Caco-2 (cell line): ENCODE measurements around the gene DDX27. TPM values are rescaled to one million over a fixed set of nuclear protein-coding genes. Genes with fewer than 3 reads are reported as not detected.

Experiments used
- BruUV-seq: library from RNA; stranded (reverse); fragments of 400-500 nt; replicated peaks from 2 replicates; lab custom pipeline; 2021; lab: Mats Ljungman, UMichigan
- CTCF ChIA-PET: fragments of 300-600 bp; sonication (Branson Sonifier 250); formaldehyde crosslinking; loops from one replicate; lab custom pipeline; 2022; ENCODE audit warnings: antibody characterized with exemption; lab: Charles Lee
- POLR2A ChIA-PET: fragments of 300-600 bp; sonication (Branson Sonifier 250); formaldehyde crosslinking; loops from one replicate; lab custom pipeline; 2022; ENCODE audit warnings: antibody characterized with exemption; lab: Charles Lee
- DNase-seq, 2 experiments: peaks; one replicate each; pipeline versions ENCODE4 v3.0.0 to v3.0.0-alpha.2; 2020 to 2022
- H3K27me3 ChIP-seq: replicated peaks from 2 replicates; pipeline ENCODE4 v1.6.0; 2011; ENCODE audit warnings: low read length; ENCODE audit not compliant: control insufficient read depth, insufficient read depth
- H3K36me3 ChIP-seq: 2 replicates; pipeline ENCODE4 v1.5.1; 2011; ENCODE audit warnings: low read length; ENCODE audit not compliant: control insufficient read depth, insufficient read depth
- H3K4me1 ChIP-seq: fragments of 250-450 bp; sonication (Bioruptor Pico); 2 replicates; pipeline ENCODE4 v1.5.1; 2020; ENCODE audit warnings: mild to moderate bottlenecking
- H3K4me3 ChIP-seq: 2 replicates; pipeline ENCODE4 v1.5.1; 2011; ENCODE audit warnings: low read depth, mild to moderate bottlenecking, control low read depth, low read length
- H3K9me3 ChIP-seq: fragments of 250-450 bp; sonication (Bioruptor Pico); 2 replicates; pipeline ENCODE4 v1.5.1; 2020; ENCODE audit warnings: mild to moderate bottlenecking, moderate library complexity
- H3K27ac Mint-ChIP-seq: one replicate; pipeline ENCODE4 v1.8.0; 2022; ENCODE audit warnings: mixed read lengths; ENCODE audit not compliant: unreplicated experiment
- H3K27me3 Mint-ChIP-seq: one replicate; pipeline ENCODE4 v1.8.0; 2022; ENCODE audit warnings: mixed read lengths; ENCODE audit not compliant: insufficient read depth, unreplicated experiment
- H3K36me3 Mint-ChIP-seq: one replicate; pipeline ENCODE4 v1.8.0; 2022; ENCODE audit warnings: mild to moderate bottlenecking, mixed read lengths; ENCODE audit not compliant: insufficient read depth, unreplicated experiment
- H3K4me1 Mint-ChIP-seq: one replicate; pipeline ENCODE4 v1.8.0; 2022; ENCODE audit warnings: low read depth, mixed read lengths; ENCODE audit not compliant: unreplicated experiment
- H3K4me3 Mint-ChIP-seq: one replicate; pipeline ENCODE4 v1.8.0; 2022; ENCODE audit warnings: mild to moderate bottlenecking, moderate library complexity, mixed read lengths; ENCODE audit not compliant: unreplicated experiment
- H3K9me3 Mint-ChIP-seq: one replicate; pipeline ENCODE4 v1.8.0; 2022; ENCODE audit warnings: mixed read lengths; ENCODE audit not compliant: unreplicated experiment
- CTCF ChIP-seq, 2 experiments: fragments of 200-600 bp in 1 of 2; IDR thresholded peaks; 1 replicate in 1 of 2; 2 replicates in 1 of 2; pipeline versions ENCODE4 v1.5.1 to v1.8.0; 2011 to 2022; ENCODE audit warnings: antibody characterized with exemption in 1 of 2, control low read depth in 1 of 2, inconsistent platforms in 1 of 2, low read depth in 1 of 2, low read length in 1 of 2, mild to moderate bottlenecking in 1 of 2, moderate library complexity in 1 of 2; ENCODE audit not compliant: insufficient read depth in 1 of 2, severe bottlenecking in 1 of 2, unreplicated experiment in 1 of 2
- intact Hi-C: fragments of 100-400 bp; cut with micrococcal nuclease; formaldehyde crosslinking; loops from one replicate; pipeline ENCODE4 v1.10.0; 2022; ENCODE audit not compliant: unreplicated experiment
- total RNA-seq: library from RNA; stranded (reverse); gene quantifications from 2 replicates; pipeline ENCODE4 v1.2.3, GENCODE V29; 2022

The DDX27 gene
- total RNA-seq, 1 experiment from 2014 or later: 148 TPM

- Histone ChIP-seq H3K4me1 (peaks cover 2% of the 10 kb centered on the region), H3K36me3 (peaks cover 27% of the 10 kb centered on the region), H3K27me3 (no peaks in the 10 kb centered on the region), H3K9me3 (no peaks in the 10 kb centered on the region), H3K4me3 (no peak overlapping the region)
- H3K27me3 Mint-ChIP-seq: no peaks in the 10 kb centered on the region
- intact Hi-C loops: no loop called here
- no TSS peak for BruUV-seq
- no peak for TF ChIP-seq CTCF (IDR thresholded peaks at IDR 0.05; ENCODE audit: insufficient read depth in 1 of 2, low read depth in 1 of 2, low read length in 1 of 2, severe bottlenecking in 1 of 2, unreplicated experiment in 1 of 2)
- peaks cover 96% of the 10 kb centered on the region for H3K36me3 Mint-ChIP-seq
- ChIA-PET POLR2A (no interaction called here), CTCF (no interaction called here)
- no peaks in the 10 kb centered on the region for H3K9me3 Mint-ChIP-seq
- no peak overlapping the region for H3K27ac Mint-ChIP-seq
- H3K4me1 Mint-ChIP-seq: peaks cover 2% of the 10 kb centered on the region
- no peak for DNase-seq
- no peak overlapping the region for H3K4me3 Mint-ChIP-seq
Observed at GRCh38 chr20:49236301-49236700, 17.1 kb downstream of the DDX27 start.

GRCh38 chr20:49237531-49237930 lies 18.3 kb downstream of the DDX27 start:
- intact Hi-C loops: no loop called here
- Mint-ChIP-seq H3K36me3 (peaks cover 98% of the 10 kb centered on the region), H3K27ac (no peak overlapping the region), H3K9me3 (no peaks in the 10 kb centered on the region), H3K27me3 (no peaks in the 10 kb centered on the region), H3K4me3 (no peak overlapping the region), H3K4me1 (no peaks in the 10 kb centered on the region)
- Histone ChIP-seq H3K36me3 (peaks cover 24% of the 10 kb centered on the region), H3K4me3 (no peak overlapping the region), H3K4me1 (no peaks in the 10 kb centered on the region), H3K27me3 (no peaks in the 10 kb centered on the region), H3K9me3 (no peaks in the 10 kb centered on the region)
- no TSS peak for BruUV-seq
- DNase-seq: no peak
- no peak for TF ChIP-seq CTCF (IDR thresholded peaks at IDR 0.05; ENCODE audit: insufficient read depth in 1 of 2, low read depth in 1 of 2, low read length in 1 of 2, severe bottlenecking in 1 of 2, unreplicated experiment in 1 of 2)
- POLR2A ChIA-PET: interaction anchor here (0.8 to 1.5 kb wide), 2 partner anchors 9 to 18 kb away, joined by 6 read pairs; partner anchors contain the start of gene DDX27
- CTCF ChIA-PET: interaction anchor here (0.7 to 1.4 kb wide), 4 partner anchors 9 to 83 kb away, joined by 3 to 11 read pairs (median 4); no protein-coding TSS in a partner anchor

GRCh38 chr20:49245921-49246740 lies 26.9 kb downstream of the DDX27 start:
- DNase-seq: peak in 1 of 2 experiments; percentile 74
- Histone ChIP-seq H3K4me1 (no peaks in the 10 kb centered on the region), H3K4me3 (no peak overlapping the region), H3K36me3 (peaks cover 12% of the 10 kb centered on the region), H3K27me3 (no peaks in the 10 kb centered on the region), H3K9me3 (no peaks in the 10 kb centered on the region)
- no peaks in the 10 kb centered on the region for H3K27me3 Mint-ChIP-seq
- peaks cover 100% of the 10 kb centered on the region for H3K36me3 Mint-ChIP-seq
- intact Hi-C loops: loop anchor here (1.0 kb wide), 2 partner anchors 31 to 77 kb away; no protein-coding TSS in a partner anchor
- no peaks in the 10 kb centered on the region for H3K9me3 Mint-ChIP-seq
- POLR2A ChIA-PET: interaction anchor here (0.6 to 1.5 kb wide), 9 partner anchors 9 to 338 kb away, joined by 3 to 6 read pairs (median 3); partner anchors contain the start of gene ZNFX1
- H3K4me1 Mint-ChIP-seq: no peaks in the 10 kb centered on the region
- no peak overlapping the region for H3K4me3 Mint-ChIP-seq
- peak; percentile 97 for TF ChIP-seq CTCF (IDR thresholded peaks at IDR 0.05; ENCODE audit: insufficient read depth in 1 of 2, low read depth in 1 of 2, low read length in 1 of 2, severe bottlenecking in 1 of 2, unreplicated experiment in 1 of 2)
- BruUV-seq: no TSS peak
- CTCF ChIA-PET: interaction anchor here (0.5 to 4.9 kb wide), 29 partner anchors 9 to 567 kb away, joined by 3 to 101 read pairs (median 4); no protein-coding TSS in a partner anchor
- no peak overlapping the region for H3K27ac Mint-ChIP-seq
